C4-2B (cell line): ENCODE results near the gene KIF26B.

Experiments used
- CTCF ChIP-seq: fragments of 450-650 bp; conservative IDR thresholded peaks from 2 replicates; pipeline ENCODE4 v1.5.1; 2017; ENCODE audit warnings: mild to moderate bottlenecking
- ZFX ChIP-seq: fragments of 450-650 bp; IDR thresholded peaks from 2 replicates; pipeline ENCODE4 v1.6.1; 2017

- no peak for TF ChIP-seq CTCF
- TF ChIP-seq ZFX, result no peak
Measured at GRCh38 chr1:245599371-245600174, 444.8 kb downstream of the KIF26B start.
